NCI-H526 treated with DMSO at 0.1 percent for 48 hours (cell line): Measurements from ENCODE around the gene FILIP1.
A peak's percentile ranks its signal among the peaks of the same experiment; 100 is the strongest.

Experiments used
- DNase-seq: peaks from one replicate; lab custom pipeline; 2025; lab: John Stamatoyannopoulos, UW

Gene FILIP1, protein sequence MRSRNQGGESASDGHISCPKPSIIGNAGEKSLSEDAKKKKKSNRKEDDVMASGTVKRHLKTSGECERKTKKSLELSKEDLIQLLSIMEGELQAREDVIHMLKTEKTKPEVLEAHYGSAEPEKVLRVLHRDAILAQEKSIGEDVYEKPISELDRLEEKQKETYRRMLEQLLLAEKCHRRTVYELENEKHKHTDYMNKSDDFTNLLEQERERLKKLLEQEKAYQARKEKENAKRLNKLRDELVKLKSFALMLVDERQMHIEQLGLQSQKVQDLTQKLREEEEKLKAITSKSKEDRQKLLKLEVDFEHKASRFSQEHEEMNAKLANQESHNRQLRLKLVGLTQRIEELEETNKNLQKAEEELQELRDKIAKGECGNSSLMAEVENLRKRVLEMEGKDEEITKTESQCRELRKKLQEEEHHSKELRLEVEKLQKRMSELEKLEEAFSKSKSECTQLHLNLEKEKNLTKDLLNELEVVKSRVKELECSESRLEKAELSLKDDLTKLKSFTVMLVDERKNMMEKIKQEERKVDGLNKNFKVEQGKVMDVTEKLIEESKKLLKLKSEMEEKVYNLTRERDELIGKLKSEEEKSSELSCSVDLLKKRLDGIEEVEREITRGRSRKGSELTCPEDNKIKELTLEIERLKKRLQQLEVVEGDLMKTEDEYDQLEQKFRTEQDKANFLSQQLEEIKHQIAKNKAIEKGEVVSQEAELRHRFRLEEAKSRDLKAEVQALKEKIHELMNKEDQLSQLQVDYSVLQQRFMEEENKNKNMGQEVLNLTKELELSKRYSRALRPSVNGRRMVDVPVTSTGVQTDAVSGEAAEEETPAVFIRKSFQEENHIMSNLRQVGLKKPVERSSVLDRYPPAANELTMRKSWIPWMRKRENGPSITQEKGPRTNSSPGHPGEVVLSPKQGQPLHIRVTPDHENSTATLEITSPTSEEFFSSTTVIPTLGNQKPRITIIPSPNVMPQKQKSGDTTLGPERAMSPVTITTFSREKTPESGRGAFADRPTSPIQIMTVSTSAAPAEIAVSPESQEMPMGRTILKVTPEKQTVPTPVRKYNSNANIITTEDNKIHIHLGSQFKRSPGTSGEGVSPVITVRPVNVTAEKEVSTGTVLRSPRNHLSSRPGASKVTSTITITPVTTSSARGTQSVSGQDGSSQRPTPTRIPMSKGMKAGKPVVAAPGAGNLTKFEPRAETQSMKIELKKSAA (N-terminal part only)

DNA sequence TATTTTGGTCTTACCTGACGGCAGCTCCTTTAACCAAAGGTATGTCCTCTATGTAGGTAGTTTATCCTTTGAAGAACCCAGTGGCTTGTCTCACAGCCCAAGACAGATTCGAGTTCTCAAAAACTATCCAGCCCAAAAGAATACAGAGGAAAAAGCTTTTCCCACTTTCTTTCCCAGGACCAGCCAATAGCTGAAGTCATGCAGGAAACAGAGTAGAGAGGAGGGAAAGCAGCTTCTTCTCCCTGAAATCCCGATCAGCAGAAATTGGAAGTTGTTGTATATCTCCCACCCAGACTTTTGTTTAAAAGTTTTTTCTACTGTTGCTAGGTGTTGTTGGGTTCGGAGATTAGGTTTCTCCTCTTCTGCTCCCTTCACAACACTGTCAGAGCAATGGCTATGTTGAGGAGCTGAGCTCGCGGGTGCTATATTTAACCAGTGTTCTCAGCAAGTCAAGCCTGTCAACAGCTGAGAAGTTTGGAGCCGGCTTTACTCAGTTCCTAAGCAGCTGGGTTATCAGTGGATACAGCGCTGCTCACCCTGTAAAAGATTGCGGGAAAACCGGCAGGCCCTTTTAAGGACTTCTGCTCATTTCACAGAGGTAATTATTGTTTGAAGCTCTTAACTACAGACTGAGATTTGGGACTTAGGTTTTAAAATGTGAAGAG is at the start of gene FILIP1:
TSS of gene FILIP1 (minus strand) at position 401 of the 665 bp plus-strand sequence. CDS start 78,828 bp downstream, outside the sequence.
- no peak for DNase-seq

DNA sequence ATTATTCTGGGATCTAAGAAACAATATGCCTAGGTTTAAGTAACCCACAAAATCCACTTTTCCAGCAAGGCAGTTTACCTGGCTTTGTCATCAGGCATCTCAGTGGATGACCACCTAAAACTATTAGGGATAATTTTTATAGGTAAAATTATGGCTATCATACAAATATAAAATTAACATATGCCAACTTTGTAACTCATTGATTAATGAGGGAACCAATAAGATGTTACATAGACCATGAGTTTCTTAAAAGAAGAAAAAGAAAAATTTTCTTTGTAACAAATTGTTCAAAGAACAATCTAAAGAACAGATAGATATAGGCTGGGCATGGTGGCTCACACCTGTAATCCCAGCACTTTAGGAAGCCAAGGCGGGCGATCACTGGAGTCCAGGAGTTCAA is 49.7 kb upstream of the FILIP1 start:
- no peak for DNase-seq

DNA sequence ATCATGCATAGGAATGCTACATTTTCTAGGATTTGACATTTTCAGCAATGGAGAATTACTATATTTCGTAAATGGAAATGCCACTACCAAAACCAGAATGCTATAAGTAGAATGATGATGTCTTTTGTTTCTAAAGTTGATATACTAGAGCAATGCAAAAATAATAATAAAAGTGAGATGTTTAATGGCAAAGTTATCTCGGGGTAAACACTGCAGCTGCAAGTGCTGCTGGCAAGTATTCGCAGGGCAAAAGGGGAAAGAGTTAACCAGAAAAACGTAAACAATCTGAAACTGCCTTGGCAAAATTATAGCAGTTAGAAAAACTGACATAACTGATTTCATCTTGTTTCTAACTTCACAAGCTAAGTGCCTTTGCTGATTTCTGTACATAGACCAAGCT is 45.5 kb upstream of the FILIP1 start:
- no peak for DNase-seq

DNA sequence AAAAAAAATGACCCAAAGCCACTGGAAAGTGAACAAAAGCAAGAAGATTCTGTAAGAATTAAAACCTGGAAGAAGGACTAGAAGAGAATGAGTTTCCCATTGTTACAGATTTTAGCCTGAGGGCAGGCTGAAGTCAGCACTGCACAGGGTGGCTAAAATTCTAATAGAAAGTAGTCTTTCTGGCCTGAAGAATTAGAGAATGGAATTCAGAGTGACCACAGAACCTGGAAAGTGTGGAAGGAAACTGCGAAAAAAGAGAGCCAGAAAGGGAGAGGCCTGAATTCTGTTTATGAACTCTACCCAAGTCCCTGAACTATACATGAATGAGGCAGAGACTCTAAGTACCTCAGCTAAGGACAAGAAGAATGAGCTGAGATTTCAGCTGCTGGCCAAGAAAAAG is 38.9 kb upstream of the FILIP1 start:
- no peak for DNase-seq

DNA sequence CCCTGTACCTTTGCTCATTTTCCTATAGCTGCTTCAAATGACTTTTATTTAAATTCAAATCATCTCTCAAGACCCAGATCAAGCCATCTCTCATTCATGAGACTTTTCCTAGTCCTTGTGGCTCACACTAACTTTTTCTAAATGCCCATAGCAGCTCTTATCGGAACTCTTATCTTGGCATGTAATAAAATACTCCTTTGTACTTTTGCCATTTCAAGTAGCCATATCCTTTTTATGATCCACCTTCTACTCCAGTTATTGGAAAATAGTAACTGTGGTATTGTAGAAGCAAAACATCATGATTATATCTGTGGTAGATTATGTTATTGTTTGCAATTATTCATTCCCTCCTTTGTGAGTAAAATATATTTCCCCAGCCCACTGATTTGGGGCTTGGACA is 37.6 kb upstream of the FILIP1 start:
- no peak for DNase-seq

DNA sequence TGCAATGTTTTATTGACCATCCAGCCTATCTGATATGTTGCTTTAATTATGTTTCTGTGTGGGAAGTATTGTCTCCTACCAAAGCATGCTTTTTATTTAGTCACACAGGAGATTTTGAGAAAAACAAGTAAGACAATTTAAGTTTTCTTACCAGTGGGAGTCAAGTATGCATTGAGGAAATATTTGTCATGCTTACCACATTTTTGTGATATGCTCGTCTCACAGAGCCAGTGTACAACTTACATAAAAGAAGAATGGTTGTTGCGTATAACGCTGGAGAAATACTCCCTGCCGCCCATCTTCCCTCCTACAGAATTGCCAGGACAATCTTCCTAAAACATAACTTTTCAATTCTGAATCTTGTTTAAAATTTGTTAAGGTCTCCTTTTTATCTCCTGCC is 37.1 kb upstream of the FILIP1 start:
- DNase-seq = no peak

DNA sequence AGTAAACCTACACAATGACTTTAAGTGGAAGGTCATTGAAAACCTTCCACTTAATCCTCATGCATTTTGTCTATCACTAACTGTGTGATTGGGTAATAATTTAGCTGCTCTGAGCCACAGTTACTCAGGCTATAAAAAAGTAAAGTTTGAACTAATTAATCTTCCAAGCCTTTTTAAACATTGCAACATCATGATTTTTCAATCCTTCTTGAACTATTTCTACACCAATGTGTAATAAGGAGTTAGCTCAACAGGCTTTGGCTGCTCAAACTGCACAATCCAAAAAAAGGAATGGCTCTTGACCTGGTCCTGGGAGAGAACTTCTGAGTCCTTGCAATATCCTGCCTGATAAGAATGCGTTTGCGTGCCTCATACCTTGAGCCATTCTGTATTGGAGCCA is 34.8 kb upstream of the FILIP1 start:
- no peak for DNase-seq

DNA sequence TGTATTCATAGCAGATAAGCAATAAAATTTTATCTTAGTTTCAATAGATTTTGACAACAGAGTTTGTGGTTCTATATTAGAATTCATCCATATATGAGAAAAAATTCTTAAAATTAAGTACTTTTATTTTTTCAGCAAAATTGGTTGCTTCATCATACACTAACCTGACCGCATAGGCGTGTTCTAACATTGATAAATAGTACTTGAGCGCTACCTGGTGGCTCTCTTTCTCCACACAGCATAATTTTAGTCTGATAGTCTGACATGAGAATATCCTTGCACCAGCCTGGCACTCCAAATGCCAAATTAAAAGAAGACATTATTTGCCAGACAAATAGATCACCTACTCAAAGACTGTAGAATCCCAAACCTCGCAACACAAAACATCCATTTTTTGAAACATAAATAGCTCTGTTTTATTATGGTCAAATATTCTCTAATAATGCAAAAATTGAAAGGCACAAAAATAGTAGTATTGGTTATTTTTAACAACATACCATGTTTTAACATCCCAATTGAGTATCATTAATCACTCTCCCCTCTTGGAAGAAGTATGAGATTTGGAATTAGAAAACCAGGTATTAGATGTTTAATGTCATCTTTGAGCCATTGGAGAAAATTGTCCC is 33.0 kb upstream of the FILIP1 start:
- peak; percentile 62 for DNase-seq

DNA sequence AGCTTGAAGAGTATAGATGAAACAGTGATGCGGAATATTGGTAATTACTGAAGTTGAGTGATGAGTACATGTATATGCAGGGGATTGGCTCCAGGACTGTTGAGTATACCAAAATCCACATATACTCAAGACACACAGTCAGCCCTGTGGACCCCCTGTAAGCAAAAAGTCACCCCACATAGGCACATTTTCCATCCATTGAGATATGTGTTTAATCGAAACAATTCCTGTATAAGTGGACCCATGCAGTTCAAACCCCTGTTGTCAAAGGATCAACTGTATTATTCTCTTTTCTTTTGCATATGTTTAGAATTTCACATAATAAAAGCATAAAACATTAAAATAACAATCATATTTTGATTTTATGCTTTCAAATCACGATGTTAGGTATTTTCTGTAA is 32.1 kb upstream of the FILIP1 start:
- no peak for DNase-seq

DNA sequence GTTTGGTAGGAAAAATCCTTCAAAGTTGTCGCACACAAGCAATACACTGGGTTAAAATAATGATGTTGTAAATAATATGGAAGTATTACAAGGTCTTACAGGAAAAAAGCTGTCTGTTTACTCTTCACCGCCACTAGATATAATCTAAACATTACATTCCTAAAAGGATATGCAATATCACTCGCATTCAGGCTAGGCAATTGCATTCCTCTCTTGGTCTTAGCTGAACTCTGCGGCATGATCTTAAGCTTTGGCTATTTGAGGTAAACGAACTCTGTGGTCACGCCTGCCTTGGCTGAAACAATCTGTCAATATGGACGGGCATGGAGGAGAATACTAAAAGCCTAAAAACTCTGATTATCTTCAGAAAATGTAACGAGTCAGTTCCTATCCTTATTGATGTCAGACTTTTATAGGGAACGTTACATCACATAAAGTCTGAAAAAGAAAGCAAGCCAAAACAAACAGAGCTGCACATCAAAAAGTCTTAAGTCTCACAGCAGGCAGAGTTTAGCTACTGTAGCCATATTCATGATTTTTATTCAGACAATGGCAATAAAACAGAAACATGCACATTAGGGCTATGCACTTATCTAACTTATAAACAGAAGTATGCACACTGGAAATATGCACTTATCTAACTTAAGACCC is 30.8 kb upstream of the FILIP1 start:
- DNase-seq = peak; percentile 10

DNA sequence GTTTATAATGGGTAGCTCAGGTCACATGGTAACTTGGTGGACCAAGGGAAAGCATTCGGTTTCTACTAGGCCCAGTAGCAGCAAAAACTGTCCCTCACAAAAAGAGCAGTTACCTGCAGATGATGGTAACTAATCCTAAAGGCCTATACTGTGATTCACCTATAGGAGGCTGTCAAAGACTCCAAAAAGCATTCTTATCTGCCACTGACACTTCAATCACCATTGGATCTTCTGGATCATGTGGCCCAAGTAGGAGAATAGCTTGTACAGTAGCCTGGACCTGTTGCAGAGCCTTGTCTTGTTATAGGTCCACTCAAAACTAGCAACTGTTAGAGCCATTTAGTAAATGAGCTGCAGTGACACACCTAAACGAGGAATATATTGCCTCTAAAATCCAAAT is 23.2 kb upstream of the FILIP1 start:
- no peak for DNase-seq

DNA sequence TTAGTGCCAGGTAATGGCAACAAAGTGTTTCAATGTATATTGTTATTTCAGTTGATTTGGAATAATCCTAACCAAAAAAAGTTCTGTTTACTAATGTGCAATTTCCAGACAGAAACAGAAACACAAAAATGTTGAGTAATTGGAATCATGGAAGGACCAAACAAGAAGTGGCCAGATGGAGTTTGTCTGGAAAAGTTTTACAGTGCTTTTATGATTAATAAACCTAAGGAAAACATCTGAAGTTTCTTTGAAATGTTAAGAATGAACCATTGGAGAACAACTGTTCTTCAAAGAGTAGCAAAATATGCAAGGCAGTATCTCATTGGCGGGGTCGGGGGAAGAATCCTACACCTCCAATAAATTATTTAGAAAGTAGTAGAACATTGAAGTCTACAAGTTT is 19.0 kb upstream of the FILIP1 start:
- DNase-seq = no peak

DNA sequence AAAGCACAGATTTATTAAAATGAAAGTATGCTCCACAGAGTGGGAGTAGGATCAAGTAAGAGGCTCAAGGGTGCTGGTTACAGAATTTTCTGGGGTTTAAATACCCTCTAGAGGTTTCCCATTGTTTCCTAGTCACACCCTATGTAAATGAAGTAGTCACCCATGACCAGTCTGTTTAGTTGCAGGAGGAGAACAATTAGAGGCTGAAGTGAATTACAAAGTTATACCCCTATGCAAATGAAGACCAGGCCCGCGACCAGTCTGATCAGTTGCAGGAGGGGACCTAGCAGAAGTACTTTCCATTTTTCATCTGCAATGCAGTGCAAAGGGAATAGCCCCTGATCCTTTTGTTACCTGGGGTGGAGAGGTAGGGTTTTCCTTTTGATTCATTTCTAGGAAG is 11.8 kb upstream of the FILIP1 start:
- peak; percentile 83 for DNase-seq

DNA sequence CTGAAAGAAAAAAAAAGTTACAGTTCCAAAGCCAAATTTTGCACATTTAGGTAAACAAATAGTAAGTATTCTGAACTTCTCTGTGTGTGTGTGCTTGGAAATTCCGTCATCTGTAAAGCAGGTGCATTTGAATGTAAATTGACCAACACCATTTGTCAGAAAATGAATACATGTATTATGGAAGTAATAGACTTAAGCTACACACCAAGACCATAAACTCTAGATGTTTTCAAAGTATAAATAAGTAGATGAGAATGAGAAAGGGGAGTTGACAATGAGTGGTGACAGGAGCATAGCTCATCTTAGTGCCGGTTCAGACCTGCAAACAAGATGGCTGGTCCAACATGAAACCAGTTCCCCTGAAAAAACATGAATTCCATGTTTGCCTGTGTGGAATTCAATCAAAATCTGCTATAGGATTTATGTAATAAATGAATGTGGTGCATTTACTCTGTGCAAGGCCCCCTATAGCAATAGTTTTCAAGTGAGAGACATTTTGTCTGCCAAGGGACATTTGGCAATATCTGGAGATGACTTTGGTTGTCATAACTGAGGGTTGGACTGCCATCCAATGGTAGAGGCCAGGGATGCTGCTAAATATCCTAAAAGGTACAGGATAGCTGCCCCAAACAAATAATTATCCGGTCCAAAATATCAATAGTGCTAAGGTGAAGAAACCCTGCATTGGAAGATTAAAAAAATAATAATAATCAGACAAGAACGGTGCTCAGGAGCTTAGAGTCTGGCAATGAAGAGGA is 11.0 kb upstream of the FILIP1 start:
- no peak for DNase-seq

DNA sequence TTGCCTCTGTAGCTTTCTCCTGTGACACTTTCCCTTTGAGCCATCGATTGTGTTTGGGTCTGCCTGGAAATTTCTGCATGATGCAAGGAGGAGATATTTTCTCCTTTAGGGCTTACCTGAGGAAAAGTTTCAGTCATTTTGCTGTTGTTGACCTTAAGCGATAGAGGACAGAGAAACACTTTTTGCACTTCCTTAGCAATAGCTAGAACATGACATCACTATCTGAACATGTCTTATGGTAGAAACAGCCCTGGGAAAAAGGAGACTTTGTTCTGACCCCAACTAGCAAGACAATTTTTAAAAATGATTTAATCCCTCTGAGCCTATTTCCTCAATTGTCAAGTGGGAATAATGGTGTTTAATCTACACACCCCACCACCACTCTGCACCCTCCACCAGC is 9.7 kb upstream of the FILIP1 start:
- no peak for DNase-seq

DNA sequence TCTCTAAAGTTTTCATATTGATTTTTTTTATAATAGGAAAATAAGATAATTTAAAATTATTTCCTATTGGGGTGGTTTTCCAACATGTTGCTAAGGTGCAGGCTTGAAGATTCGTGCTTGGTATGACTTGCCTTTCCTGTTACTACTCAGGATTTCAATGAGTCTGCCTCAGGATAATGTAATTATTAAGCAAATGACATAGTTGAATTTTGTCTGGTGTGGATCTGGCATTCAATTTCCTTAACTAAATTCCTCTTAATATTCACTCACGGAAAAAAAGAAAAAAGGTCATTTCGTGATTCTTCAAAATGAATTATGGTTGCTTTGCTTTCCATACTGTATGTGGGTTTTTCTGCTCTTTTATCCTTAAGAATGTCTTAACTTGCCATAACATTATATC is 9.3 kb upstream of the FILIP1 start:
- DNase-seq = no peak

DNA sequence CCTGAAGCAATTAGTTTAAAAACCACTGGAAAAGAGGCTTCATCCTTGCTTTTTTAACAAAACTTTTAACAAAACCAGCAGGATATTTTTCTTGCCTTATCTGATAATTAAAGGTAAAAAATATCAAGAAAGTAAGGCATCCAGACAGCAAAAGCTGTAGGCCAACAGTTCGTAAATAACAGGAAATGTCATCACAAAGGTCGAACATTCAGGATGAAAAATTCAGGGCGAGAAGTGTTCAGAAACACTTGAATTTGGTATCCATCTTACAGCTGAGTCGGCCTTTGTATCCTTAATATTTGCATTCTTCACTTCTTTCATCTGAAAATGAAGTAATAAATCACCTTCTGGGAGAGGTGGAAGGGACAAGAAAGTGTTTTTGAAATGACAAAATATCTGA is 8.2 kb upstream of the FILIP1 start:
- no peak for DNase-seq

DNA sequence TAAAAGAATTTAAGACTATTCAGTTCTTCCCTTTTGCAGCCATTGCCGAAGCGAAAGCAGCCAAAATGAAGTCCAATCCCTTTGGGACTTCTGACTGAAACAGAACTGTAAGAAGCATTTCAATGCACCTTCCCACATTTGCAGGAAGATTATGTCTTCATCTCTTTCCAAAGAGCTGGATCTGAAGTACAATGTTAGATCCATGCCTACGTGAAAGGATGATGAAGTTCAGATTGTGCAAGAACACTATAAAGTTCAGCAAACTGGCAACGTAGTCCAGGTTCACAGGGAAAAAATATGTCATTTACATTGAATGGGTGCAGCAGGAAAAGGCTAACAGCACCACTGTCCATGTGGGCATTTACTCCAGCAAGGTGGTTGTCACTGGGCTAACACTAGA is 6.0 kb upstream of the FILIP1 start:
- no peak for DNase-seq

DNA sequence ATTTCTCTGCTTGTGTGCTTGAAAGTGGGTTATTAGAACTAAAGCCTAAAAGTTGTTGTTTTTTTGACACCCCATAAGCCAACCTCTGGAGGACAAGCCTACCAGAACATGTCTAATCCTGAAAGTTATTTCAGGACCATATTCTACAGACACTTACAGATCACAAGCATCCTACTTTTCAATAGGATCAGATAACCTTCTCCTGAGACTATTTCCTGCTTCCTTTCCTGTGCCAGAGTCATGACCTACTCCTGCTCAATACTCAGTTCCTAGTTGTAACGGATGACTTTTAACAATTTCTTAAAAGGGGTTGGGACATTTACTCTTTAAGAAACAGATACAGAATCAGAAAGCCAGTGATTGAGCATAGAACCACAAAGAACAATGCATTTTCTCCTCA is 5.3 kb upstream of the FILIP1 start:
- no peak for DNase-seq

DNA sequence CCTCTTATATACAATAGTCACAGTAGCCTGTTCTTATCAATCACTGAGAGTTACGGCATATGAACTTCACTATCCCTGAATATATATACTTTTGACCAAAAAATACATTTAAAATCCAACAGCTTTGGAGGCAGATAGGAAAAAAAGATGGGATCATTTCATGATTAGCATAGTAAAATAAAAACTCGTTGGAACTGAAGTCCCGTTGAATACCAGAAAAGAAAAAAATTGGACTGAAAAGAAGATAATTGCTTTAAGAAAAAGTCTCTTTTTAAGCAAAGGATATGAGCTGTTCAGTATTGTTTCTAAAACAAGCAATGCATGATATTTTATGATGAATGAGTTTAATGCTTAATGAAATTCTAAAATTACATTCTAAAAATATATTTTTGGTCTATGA is 4.4 kb upstream of the FILIP1 start:
- DNase-seq = no peak
